ENCODE measurements around the gene INSIG1.
A peak's percentile ranks its signal among the peaks of the same experiment; 100 is the strongest.

Gene INSIG1

DNA sequence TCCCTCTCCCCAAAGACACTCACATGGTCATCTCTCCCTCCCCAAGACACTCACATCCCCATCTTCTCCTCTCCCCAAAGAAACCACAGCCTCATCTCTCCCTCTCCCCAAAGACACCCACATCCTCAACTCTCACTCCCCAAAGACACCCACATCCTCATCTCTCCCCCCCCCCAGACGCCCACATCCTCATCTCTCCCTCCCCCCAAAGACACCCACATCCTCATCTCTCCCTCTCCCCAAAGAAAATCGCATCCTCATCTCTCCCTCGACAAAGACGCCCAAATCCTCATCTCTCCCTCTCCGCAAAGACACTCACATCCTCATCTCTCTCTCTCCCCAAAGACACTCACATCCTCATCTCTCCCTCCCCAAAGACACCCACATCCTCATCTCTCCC lies 31.5 kb downstream of the INSIG1 start:
- no peak for DNase-seq

DNA sequence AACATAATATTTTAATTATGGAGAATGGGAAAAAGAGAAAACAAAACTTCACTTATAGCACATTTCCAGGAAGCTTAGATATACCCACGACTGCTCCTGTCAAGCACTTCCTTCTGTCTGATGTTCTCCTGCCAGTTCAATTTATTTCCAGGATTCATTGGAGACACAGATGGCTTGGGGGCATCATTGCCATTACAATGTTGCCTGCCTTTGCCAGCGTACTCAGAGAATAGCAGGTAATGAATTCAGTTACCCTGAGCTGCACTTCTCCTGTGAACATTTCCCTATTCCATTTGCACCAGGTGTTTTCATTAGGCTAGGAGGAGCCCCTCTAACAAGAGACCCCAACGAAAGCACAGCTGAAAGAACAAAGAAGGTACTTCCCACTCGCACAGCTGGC lies 33.7 kb downstream of the INSIG1 start:
- DNase-seq: no peak

DNA sequence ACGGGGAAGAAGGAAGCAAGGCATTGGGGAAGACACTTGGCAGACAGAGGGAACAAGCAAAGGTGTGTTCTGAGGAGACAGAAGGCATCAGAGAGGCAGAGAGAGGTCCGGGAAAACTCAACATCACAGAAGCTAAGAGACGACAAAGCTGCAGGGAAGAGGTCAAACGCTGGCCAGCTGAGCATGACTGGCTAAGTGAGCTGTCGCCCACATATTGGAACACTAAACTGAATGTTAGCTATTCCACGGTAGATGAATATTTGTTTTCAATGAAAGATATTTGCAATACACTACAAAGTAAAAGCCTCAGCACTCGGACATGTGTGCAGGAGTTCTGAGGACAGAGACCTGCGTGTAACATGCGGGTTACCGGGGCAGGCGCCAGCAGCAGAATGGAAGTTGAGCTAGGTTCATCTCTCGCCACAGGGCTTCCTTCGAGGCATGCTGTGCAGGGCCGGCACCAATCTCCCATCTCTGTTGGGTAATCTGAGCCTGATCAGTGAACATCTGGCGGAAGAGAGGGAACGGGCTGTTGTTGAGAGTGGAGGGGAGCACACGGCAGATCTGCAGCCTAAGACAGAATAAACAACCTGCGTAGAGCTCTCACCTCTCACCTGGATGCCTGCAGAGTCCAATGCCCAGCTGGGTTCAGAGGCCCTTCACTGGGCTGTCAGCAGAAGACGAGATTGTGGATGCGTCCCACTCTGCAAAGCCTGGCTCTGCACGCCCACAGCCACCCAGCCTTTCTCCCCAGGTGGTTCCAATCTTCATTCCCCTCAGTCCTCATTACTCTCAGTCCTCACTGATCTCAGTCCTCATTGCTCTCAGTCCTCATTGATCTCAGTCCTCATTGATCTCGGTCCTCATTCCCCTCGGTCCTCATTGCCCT lies 35.9 kb downstream of the INSIG1 start:
- DNase-seq: no peak

DNA sequence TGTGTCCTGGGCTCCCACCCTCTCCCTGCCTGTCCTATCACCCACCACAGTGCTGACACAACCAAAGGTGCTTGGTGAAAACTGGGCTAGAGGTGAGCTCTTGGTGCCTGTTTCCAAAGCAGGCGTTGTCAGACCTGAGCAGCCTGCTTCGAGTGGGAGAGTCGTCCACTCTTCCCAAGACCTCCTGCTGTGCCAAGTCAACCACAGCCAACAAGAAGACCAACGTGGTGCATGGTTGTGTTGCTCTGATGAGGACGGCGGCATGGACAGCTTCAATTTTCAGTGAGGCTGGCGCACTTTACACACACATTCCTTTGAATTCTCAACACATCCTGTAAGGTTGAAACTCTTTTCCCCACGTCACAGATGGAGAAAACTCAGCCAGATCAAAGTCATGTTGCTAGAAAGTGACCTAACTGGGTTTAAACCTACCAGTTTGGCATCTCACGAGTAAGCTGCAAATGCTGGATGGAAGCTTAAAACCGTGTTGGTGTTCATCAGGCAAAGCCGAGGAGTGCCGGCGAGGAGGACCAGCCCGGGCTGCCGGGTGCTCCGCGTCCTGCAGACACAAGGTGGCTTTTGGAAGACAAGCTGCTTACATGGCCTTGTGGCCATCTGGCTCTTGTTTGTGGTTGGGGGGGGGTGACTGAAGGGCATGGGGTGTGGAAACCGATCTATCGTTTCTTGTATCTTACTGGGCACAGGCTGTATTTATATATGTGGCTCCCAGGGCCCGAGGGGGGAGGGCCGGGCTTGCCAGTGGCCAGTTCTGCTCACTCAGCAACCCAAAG lies 39.3 kb downstream of the INSIG1 start:
- no peak for DNase-seq

DNA sequence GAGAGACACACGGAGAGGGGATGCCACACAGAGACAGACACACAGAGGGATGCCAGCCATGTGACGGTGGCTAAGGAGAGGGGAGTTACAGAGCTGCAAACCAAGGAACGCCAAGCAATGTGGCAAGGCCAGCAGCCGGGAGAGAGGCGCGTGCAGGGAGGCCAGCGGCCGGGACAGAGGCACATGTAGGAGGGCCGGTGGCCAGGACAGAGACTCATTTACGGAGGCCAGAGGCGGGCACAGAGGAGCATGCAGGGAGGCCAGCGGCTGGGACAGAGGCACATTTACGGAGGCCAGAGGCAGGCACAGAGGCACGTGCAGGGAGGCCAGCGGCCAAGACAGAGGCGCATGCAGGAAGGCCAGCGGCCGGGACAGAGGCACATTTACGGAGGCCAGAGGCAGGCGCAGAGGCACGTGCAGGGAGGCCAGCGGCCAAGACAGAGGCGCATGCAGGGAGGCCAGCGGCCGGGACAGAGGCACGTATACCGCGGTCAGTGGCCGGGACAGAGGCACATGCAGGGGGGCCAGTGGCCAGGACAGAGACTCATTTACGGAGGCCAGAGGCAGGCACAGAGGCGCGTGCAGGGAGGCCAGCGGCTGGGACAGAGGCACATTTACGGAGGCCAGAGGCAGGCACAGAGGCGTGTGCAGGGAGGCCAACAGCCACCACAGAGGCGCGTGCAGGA lies 40.4 kb downstream of the INSIG1 start:
- DNase-seq: no peak

DNA sequence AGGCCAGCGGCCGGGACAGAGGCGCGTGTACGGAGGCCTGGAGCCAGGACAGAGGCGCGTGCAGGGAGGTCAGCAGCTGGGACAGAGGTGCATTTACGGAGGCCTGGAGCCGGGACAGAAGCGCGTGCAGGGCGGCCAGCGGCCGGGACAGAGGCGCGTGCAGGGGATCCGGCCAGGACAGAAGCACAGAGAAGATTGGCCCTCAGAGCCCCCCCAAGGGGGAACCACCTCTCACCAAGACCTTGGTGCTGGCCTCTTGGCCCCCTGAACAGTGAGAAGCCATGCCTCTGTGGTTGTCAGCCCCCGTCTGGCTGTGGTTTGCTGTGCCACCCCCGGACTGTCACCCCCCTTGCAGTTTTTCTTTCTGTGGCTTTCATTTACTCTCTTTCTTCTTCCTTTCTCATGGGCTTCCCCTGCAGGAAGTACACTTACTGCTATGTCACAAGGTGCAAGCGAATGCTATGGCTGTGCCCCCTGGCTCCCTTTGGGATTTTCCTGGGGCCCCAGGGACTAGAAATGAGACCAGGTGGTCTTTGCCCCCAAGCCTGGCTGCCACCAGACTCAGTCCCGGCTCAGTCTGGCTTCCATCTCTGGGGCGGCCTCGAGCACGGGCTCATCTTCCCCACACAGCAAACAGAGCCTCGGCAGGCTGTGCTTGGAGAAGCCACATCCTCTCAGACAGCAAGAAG lies 41.1 kb downstream of the INSIG1 start:
- DNase-seq: no peak

DNA sequence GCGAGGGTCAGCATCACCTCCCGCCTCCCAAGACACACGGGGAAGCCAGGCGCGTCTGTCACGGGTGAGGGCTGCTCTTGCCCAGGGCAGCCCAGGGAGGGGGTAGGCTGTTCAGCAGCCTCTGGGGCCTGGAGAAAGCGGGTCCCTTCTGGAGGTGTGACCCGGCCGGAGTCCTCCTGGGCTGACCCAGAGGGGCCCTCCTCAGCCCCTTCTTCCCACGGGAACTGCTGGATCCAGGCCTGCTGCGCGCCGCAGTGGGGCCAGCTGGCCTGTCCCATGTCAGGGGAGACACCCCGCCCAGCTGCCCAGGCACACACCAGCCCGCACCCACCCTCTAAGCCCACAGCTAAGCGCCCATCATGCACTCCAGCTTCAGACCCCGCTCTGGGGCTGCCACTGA lies 41.8 kb downstream of the INSIG1 start:
- DNase-seq: no peak

DNA sequence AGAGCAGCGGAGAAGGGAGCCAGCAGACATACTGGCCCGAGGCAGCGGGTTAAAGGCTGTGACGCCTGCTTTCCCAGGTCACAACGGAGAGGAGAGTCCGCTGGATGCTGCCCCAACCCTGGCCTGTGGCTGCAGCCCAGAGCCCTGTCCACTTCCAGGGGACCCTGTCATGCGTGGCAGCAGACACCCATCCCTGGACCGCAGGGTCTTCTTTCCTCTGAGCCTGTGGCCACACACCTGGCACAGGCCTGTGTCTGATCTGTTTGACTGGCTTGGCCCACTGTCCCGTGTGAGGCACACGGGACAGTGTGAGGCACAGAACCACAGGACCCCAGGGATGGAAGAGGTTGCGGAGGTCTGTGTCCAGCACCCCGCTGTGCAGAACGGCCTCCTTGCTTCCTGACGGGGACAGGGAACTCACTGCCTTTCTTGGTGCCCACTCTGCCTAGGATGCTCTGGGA lies 42.4 kb downstream of the INSIG1 start:
- DNase-seq: no peak

DNA sequence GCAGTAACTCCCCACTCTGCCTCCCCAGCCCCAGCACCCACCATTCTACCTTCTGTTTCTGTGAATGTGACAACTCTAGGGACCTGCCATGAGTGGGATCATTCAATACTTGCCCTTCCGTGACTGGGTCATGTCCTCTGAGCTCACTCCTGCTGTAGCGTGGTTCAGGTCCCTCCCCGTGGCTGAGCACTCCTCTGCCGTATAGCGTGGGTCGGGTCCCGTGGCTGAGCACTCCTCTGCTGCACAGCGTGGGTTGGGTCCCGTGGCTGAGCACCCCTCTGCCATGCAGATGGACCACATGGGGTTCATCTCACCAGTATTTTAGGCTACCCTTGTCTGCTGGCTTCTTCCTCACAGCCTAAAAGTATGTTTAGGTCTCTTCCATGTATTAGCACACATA lies 43.0 kb downstream of the INSIG1 start:
- no peak for DNase-seq

DNA sequence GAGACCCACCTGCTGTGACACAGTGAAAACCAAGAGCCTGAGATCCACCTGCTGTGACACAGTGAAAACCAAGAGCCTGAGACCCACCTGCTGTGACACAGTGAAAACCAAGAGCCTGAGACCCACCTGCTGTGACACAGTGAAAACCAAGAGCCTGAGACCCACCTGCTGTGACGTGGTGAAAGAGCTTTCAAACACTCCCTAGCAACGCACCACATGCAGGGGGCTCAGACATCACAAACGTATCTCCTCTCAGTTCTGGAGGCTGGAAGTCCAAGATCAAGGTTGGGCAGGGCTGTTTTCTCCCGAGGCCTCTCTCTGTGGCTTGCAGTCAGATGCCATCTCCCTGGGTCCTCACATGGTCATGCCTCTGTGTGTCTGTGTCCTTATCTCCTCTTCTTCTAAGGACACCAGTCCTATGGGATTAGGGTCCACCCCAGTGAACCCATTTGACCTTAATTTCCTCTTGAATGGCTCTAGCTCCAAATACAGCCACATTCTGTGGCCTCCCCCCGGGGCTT lies 43.8 kb downstream of the INSIG1 start:
- DNase-seq: no peak

DNA sequence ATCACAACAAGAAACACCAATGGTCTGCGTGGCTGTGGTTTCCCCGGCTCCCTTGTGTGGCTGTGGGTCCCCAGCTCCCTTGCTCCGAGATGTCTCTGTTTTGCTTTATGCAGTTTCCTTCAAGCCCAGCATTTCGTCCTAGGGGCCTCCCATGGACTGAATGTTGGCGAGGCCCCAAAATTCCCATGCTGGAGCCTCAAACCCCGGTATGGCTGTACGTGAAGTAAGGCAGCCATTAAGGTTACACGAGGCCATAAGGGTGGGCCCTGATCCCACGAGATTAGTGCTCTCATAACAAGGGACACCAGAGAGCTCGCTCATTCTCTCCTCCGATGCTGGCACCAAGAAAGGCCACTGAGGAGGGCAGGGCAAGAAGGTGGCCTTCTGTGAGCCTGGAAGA lies 44.6 kb downstream of the INSIG1 start:
- DNase-seq: no peak

DNA sequence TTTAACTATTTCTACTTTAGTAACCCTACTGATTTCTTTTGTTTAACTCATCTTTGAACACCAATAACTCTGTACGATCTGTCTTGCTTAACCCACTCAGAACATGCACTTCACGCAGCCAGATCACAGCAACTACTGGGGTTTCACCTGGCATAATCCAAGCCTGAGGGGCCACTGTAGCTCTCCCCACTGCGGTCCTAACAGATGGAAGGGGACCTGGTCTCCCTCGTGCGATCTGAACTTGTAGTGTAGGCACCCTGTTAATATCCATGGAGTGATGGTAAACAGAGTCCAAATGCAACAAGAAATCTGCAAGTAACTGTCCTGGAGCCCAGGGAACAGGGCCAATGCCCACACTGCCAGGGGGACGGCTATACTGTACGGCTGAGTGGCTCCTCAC lies 45.5 kb downstream of the INSIG1 start:
- no peak for DNase-seq

DNA sequence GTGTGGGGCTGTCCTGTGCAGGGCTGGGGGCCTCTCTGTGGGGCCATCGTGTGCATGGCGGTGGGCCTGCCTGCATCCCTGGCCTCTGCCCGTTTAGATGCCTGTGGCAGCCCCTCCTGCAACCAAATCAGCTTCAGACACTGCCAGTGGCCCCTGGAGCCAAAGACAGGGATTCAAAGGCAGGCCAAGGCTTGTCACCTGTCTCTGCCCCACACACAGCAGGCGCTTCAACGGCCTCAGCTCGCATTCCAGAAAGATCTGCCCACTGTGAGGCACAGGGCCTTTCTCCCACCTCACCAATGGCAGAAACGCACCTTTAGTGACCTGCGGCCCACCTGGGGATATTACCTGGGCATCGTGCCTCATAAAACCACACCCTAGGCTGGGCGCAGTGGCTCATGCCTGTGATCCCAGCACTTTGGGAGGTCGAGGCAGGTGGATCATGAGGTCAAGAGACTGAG lies 46.0 kb downstream of the INSIG1 start:
- DNase-seq: no peak

DNA sequence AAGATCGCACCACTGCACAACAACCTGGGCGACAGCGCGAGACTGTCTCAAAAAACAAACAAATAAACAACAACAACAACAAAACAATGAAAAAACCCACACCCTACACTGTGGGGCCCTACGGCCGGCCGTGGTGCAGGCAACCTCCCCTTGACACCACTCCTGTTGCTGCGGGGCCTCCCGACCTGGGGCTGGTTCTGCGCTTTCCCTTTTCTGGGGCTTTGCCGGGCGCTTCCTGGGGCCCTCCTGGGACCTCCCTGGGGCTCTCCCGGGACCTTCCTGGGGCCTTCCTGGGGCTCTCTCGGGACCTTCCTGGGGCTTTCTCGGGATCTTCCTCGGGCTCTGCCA lies 46.6 kb downstream of the INSIG1 start:
- no peak for DNase-seq

DNA sequence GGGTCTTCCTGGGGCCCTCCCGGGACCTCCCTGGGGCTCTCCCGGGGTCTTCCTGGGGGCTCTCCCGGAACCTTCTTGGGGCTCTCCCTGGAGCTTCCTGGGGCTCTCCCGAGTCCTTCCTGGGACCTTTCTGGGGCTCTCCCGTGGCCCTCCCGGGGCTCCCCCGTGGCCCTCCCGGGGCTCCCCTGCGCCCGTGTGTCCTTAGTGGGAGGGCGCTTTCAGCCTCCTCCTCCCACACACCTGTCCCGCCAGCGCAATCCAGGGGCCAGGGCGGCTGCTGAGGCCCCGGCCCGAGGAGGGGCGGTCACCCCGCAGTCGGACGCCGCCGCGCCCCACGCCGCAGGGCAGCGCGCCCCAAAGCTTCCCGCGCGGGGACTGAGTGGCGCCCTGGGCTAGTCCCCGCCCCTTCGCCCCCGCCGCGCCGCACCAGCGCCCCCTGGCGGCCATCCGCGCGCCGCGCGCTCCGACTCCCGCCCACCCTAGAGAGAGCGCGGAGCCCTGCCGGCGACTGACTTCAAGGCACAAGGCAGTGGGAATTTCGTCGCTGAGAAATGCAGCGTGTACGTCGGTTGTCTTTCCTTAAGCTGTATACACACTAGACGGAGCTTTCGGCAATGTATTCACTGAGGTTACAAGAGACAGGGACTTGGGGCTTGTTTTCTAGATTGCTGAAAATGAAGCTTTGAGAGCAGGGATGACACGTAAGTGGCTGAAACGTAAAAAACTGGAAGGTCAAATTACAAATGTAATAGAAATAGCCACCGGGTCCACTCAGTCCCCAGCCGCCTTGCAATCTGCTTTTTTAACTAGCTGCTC lies 47.1 kb downstream of the INSIG1 start:
- DNase-seq: peak; percentile 65

DNA sequence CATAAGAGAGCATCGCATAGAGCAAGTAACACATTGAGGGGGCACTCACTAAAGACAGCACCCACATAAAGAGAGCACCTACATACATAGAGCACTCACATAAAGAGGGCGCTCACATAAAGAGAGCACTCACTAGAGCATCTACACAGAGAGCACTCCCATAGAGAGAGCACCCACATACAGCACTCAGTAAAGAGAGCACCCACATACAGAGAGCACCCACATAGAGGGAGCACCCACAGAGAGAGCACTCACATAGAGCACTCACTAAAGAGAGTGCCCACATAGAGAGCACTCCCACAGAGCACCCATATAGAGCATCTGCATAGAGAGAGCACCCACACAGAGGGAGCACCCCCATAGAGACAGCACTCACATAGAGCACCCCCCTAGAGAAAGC lies 47.8 kb downstream of the INSIG1 start:
- DNase-seq: no peak

DNA sequence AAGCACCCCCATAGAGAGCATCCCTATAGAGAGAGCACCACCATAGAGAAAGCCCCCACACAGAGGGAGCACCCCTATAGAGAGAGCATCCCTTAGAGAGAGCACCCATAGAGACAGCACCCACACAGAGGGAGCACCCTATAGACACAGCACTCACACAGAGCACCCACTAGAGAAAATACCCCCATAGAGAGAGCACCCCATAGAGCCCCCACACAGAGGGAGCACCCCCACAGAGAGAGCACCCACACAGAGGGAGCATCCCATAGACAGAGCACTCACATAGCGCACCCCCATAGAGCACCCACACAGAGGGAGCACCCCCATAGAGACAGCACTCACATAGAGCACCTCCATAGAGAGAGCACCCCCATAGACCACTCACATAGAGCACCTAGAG lies 48.6 kb downstream of the INSIG1 start:
- no peak for DNase-seq

DNA sequence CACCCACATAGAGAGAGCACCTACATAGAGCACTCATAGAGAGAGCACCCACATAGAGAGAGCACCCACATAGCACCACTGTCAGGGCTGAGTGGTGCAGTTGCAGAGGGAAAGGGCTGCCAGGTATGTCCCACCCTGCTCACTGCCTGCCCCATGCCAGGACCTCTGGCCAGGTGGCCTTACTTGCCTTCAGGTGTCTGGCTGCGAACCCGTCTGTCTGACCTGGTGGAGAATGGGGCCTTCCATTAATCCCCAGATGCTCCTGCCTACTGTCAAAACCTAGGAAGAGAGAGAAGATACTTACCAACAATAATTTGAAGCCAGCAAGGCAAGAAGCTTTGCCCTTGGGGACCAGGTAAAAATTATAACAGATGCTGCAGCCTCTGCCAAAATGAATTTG lies 51.1 kb downstream of the INSIG1 start:
- no peak for DNase-seq

DNA sequence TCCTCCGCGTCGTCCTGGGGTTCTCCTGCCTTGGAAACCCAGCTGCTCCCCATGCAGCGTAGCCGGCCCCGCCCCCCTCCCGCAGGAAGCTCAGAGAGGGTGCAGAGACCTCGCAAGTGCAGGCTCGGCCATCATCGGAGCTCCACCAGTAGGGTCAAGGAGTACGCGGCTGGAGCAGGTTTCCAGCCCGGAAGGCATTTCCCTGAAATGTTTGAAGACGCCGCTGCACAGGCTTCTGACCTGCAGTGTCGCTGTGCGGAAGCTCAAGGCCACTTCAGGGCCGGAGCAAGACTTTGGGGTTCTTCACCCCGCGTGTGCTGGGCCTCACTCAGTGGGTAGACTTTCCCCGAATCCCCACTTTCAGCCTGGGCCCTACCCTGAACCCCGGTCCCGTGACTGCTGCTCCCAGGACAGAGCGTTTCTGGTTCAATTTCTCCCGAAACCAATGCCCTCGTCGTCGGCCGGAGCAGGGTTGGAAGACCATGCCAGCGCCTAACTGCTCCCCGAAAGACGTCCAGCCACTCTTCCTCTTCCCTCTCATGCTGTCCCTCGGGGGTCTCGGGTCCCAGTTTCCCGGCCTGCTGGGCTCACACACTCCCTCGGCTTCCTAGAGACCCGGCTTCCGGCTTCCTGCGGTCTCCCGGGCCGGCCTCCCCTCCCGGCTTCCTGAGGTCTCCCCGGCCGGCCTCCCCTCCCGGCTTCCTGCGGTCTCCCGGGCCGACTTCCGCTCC lies 52.1 kb downstream of the INSIG1 start:
- DNase-seq: no peak

DNA sequence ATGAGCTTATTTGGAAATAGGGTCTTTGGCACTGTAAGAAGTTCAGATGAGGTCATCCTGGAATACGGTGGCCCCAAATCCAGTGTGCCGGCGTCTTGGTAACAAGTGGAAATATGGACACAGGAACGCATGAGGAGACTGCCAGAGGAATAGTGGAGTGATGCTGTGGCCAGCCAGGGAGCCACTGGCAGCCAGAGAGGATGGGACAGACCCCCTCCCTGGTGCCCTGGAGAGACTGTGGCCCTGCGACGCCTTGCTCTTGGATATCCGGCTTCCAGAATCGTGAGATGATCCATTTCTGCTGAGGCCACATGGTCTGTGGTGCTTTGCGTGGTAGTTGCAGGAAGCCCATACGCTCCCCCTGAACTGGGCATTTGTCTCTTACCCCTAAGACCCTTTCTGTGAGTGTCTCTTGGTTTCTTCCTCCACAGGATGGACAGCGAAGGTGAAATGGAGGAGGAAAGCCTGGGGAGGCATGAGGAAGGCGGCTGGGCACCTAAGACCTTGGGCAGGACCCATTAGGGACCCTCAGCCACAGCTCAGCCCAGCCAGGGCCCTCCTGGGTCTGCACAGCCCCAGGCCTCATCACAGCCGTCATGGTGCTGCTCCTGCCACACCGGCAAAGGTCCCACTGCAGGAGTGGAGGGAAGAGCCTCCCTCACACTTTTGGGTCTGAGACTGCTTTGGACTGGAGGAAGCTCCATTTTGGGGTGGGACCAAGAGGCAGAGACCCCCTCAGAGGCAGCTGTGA lies 53.6 kb downstream of the INSIG1 start:
- DNase-seq: no peak
